ENCODE measurements around the gene KLHL40.

KLHL40 gene

DNA sequence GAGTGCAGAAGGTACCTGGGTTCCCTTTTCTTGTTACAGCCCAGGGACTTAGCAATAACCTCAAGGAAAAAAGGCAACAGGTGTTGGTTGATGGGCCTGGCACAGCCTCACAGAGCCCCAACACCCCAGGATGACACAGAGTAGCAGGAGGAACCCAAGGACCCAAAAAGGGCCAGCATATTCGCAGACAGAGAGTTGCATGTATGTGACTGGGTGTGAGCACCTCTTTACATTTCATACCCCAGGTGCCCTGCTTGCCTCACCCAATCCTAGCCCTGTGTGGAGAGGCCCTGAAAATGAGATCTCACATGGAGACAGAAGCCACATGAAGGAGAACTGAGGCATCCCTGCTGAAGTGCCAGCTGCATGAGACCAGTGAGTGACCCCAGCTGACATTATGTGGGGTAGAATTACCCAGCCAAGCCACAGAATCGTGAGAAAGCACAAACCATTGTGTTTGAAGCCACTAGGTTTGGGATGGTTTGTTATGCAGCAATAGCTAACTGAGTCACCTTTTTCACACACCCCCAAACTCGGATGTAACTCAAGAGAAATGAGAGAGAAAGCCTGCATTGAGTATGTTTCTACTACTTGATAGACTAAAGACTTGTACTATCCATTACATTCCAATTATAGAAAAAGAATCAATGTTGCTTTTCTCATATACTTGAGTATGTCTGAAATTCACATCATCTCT, 43.5 kb downstream of the KLHL40 start:
- DNase-seq: no peak

DNA sequence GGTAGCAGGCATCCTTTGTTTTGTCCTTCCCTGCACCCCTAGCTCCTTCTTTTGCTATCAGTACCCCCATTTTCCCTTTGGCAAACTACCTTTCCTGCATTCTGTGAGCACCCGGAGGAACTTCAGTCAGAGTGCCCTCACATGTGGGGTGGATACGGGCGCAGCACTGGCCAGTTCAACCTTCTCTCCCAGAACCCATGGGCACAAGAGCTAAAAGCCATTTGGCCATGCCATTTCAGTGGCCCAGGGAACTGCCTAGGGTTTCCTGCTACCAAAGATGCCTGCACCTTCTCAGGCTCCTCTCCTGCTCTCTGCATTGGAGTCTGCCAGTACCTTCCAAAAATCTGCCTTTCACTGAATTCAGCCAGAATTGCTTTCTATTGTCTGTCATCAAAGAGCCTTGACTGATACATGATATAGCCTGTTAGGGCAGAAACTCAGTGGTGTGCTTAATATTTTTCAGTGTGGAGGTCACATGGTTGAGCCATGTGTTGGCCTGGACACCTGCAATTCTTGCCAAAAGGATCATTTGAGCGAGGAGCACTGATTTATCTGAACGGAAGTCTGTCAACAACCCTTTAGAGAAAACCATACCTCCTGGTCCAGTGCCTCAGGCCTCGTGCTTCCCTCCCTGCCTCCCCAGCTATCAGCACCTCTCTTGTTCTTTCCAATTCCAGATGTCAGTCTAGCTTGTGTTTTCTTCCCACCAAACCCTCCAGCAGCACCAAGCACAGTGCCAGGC, 44.2 kb downstream of the KLHL40 start:
- DNase-seq: no peak

DNA sequence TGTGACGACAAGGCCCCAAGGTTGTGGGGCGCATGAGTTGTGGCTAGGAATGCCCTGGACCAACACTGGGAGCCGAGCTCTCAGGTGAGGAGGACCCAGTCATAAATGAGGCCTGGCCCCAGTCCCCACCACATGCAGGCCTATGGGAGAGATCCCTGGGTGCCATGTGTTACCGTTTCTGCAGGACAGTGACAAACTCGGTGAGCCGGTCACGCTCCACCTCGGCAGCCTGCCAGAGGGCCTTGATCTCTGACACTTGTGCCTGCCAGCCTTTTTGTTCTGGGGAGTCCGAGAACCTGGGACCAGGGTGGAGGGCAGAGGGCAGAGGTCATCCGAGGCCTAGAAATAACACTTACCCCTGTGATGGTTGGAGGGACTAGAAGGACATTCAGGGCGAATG, 45.0 kb downstream of the KLHL40 start:
- DNase-seq: no peak

DNA sequence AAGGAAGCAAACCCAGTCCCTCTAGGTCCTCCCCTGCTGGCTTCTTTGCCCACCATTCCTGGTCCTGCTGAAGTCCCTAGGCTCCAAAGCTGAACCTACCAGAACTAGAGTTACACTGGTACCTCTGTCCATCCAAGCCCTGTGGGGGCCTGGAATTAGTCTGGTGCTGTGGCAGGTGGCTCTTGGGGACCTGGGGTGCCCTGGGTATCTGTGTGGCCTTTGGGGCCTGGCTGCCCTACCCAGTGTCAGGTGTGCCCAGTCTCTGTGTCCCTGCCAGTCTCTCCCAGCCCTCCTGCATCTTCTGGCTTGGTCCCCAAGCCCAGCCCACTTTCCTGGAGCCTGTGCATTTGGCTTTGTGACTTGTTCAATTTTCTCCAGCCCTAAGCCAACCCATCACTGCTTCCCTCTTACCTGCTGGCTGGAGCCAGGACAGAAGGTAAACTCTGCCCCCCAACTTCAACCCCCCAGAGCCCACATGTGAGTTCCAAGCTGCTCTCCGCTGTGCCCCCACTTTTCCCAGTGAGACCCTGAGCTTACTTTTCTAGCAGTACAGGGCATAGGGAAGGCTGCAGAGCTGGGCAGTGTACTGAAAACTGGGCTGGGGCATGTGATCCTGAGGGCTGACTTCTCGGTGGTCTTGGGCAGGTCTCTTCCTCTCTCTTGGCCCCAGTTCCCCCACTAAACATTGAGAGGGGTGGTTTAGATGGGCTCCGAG, 45.5 kb downstream of the KLHL40 start:
- DNase-seq: no peak

DNA sequence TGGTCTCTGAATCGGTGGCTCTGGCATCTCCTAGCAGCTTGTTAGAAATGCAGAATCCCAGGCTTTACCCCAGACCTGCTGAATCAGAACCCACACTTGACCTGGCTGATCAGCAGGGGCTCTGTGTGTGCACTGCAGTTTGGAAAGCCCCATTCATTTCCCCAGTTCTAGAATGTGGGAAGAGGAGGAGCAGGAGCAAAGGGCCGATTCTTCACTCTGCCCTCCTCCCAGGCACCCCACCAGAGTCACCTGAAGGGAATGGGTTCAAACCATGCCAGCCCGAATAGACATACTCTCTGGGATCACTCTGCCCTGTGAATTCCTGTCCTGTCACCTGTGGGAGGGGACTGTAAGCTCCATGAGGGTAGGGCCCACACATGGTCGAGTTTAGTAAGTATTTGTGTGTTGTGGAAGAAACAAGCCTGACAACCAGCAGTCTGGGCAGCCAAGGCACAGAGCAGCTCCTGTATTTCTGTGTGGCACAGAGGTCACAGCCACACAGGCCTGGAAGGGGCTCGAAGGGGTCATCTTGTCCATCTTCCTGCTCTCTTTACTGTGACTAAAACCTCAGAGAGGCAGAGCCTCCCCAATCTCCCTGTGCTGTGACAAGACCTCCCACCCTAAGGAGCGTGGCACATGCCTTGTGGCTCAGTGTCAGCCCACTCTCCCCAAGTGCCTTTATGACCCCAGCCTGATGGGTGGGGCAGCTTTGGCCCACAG, 46.3 kb downstream of the KLHL40 start:
- DNase-seq: no peak

DNA sequence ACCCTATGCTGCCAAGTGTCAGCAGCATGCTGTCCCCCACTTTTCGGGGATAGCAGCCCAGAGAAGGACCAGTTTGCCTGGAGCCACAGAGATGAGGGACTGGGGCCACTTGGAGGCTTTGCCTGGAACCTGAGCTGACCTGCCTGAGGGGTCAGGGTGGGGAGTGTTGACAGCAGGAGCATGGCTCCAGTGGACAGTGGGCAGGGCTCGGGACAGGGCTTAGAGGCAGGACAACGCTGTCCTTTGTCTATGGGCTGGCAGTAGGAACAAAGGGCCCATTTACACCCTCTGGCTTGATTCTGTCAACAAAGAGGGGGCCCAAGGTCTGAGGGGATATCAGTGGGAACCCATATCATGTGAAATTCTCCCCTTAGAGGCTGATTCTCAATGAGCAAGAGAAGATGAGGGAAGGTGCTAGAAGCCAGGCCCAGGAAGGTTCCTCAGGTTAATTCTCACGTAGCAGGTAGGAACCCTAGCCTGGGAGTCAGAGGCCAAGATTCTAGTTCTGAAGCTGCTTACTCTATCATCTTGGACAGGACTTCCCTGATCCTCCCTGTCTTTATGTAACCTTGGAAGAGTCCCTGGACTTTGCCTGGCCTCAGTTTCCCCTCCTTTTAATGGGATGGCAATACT, 47.0 kb downstream of the KLHL40 start:
- no peak for DNase-seq

DNA sequence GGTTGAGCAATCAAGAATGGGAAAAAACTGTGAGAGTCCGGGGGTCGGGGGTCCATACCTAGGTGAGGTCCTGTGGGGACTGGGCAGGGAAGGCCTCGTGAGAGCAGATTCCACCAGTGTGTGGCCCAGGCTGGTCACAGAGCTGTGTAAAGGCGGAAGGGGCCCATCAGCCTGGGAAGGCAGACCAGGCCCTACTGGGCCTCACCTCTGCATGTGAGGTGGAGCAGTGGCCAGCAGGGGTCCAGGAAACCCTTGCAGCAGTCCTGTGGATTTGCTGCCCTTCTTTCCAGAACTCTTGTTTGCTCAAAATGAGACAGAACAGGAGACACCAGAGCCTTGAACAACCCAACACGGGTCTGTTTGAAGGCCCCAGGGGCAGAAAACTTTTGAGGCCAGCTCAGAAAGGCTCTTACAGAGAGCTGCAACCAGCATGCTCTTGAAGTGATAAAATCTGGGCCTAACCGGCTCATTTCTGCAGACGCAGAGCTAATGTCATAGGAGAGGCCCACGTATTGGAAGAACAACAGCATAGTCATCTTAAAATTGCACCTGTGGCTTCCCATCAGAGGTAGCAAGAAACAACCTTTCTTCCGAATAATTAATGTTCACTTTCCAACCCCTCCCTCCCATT, 47.6 kb downstream of the KLHL40 start:
- no peak for DNase-seq

DNA sequence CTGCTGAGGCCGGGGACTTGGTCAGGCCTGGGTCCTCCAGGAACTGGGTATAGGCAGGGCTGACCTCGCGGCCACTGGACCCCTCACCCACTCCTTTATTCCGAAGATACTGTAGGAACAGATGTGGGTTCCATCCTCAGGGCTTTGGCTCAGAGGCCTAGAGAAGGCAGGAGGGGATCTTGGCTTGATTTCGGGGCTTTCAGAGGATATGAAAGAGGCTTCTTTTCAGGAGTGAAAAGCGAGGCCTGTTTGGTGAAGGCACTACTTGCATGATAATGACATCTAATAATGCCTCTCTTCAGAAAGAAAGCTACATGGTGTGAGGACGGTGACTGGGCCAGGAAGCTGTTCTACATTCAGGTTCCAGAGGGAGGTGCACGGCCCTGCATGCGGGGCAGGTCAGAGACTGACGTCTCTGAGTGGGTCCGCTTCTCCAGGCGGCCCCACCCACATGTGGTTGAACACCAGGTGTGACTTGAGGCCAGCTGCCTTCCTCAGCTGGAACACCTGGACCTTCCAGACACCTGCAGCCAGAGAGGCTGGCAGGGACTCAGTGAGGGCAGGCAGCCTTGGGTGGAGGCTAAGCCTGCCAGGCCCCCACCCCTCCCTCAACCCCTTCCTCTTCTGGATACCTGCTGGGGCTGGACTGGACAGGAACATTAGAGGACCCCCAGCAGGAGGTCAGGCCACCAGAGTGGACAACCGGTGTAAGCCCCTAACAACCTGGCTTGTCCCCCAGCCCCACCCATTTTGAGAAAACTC, 48.3 kb downstream of the KLHL40 start:
- no peak for DNase-seq

DNA sequence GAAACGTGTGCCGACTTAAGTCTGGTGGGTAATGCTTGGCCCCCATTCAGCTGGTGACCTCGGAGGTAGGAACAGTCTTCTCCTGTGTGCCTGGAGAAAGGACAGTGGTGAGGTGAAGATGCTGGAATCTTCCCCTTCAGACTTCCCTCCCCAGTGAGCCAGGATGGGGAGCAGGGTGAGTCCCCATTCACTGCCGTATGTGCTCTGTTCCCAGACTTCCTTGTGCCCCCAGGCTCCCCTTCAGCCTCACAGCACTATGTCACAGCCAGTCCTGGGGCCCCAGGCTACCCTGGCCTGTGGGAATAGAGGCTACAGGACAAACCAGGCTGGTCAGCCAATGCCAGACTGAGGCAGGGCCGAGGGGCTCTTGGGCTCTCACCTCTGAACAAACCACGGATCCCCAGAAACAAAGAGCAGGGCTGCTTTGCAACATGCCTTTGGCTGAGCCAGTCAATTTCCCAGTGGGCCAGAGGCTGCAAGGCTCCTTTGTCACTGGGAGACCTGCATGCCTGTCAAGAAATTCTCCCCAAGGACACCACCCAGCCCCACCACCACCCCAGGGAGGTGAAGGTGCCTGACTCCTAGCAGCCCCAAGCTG, 49.0 kb downstream of the KLHL40 start:
- no peak for DNase-seq

DNA sequence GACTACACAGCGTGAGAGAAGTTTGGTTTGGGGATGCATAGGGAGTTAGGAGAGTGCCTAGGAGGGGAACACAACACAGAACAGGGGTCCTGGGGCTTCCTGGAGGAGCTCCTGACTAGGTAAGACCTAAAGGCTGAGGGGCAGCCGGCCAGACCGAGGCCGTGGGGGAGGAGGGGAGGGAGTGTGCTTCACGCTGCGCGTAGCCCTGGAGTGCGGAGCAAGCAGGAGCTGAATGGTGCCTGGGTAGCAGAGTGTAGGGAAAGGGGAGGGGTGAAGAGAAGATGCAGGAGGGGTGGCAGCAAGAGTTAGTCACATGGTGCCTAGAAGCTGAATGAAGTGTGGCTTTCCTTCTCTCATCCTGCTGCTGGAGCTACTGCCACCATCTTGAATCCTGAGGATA, 49.7 kb downstream of the KLHL40 start:
- DNase-seq: no peak

DNA sequence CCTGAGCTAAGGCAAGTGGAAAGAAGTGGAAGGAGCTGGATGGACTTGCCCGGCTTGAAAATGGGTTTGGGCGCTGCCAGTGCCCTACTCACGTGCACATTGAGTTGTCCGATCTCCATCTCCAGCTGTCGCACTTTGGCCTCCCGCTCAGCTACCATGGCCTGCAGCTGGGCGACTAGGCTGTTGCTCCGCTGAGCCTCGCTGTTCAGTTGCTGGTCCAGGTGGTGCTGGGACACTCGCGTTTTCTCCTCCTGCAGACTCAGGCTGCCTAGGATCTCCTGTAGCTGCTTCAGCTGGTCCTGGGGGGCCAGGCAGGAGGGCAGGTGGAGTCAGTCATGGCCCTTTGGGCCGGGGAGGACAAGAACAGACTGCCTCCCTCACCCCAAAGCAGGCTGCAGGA, 50.3 kb downstream of the KLHL40 start:
- no peak for DNase-seq

DNA sequence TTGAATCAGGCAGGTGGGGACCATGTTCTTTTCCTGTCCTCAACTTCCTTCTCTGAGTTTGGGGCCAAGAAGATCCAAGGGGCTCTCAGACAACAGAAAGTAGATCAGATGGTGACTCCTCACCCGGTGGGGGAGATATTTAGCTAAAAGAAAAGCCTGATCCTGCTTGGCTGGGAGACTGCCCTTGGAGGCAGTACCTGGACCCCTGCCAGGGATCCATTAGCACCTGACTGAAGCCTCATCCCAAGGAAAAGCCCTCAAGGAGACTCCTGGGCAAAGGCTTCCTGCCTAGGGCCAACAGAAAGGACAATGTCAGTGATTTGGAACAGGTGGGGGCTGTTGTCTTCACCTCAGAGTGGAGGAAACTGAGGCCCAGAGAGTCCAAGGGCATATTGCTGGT, 50.7 kb downstream of the KLHL40 start:
- DNase-seq: no peak

DNA sequence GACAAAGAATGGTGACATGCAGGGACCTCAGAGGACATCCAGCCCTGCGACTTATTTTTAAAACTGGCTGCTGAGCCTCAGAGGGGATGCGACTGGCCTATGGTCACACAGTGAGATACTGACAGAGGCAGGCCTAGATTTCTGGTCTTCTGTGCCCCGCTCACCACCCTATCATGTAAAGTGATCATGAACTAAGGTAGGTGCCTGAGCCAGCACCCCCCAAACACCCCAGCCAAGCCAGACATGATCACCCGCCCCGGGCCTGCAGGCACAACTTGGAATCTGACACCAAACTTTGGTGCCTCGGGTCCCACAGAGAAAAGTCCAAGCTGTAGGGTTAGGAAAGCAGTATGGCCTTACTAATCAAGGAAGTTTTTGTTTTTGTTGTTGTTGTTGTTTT, 51.2 kb downstream of the KLHL40 start:
- DNase-seq: no peak

DNA sequence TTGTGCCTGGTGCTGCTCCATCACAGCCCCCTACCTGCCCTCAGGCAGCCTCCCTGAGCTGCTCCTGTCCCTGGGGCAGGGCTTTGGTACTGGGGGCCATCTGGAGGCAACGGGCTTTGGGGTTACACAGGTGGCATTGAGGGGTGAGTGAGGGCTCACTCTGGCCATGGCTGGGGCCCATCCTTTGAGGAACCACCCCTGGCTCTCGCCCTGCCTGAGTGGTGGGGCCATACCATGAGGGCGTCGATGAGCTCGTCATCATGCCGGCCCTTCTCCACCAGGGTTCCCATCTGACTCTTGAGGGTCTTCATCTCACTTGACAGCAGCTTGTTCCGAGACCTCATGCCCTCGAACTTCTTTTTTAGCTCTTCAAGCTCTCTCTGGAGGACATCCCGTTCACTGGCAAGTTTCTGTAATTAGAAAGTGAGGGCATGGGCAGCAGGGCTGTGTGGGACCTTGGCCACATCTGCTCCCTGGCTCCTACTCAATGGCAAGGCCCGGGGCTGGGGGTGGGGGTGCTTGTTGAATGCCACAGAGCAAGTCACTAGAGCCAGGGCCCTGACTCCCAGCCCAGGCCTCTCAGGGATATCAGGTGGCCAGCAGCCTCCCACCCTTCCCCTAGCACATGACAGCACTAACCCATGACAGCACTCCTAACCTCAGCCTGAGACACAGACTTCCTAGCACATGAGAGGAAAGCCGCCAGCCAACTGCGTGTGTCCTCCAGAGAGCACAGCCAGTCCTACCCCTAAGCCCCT, 54.2 kb downstream of the KLHL40 start:
- DNase-seq: no peak

DNA sequence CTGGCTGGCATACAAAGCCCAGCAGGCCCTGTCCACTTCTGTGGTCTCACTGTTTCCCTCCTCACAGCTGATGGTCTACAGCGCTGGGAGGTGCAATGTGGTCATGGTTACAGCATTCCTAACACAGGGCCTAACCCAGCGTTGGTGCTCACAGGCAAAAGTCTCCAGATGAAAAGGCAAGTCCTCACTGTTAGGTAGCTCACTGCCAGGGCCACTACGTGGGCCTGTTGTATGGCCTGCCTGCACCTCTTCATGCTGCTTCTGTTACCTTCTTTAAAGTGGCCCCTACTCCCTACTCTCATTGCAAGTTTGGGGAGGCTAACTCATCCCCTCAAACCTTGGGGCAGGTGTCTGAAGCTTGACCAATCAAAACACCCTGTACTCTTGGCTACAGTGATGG, 56.5 kb downstream of the KLHL40 start:
- no peak for DNase-seq
